ENCODE results near the gene IGFBP7. TPM values are rescaled to one million over a fixed set of nuclear protein-coding genes. Genes with fewer than 3 reads are reported as not detected.
A peak's percentile ranks its signal among the peaks of the same experiment; 100 is the strongest.

The IGFBP7 gene
- total and polyA plus RNA-seq, 4 donors: 2,521 to 5,050 (median 2,800) TPM

- Histone ChIP-seq H3K4me1 (ENCODE audit: control insufficient read depth in 1 of 2, insufficient read depth in 2 of 2, low read length in 2 of 2) (peaks cover 9 to 12% of the 10 kb centered on the region in 2 donors), H3K9me3 (ENCODE audit: control insufficient read depth, low read length) (no peaks in the 10 kb centered on the region), H3K27ac (ENCODE audit: low read depth in 1 of 2, low read length in 2 of 2) (peak overlapping the region; percentile 76), H3K36me3 (ENCODE audit: control insufficient read depth in 1 of 2, insufficient read depth in 2 of 2, low read length in 1 of 2) (peaks cover 0 to 4% of the 10 kb centered on the region in 2 donors), H3K4me3 (ENCODE audit: low read length in 2 of 2) (peak overlapping the region in 1 of 2 donors; percentile 11), H3K27me3 (ENCODE audit: control insufficient read depth in 1 of 2, insufficient read depth in 2 of 2, low read length in 1 of 2) (no peaks in the 10 kb centered on the region)
- no peak for DNase-seq
- ATAC-seq (ENCODE audit: low FRiP score): no peak
- intact Hi-C loops (cut with DNase I): loop anchor here in 1 of 2 donors (5.0 kb wide), 1 partner anchor 38 kb away; no protein-coding TSS in a partner anchor
- 52 to 53% methylated on average over 4 of the region's 4 CpGs for WGBS, 2 donors
These were observed 5.3 kb downstream of the IGFBP7 start for GRCh38 chr4:57104706-57105560.

GRCh38 chr4:57103051-57103450, 7.1 kb downstream of the IGFBP7 start:
- no peaks in the 10 kb centered on the region for H3K27me3 ChIP-seq (ENCODE audit: control insufficient read depth in 1 of 2, insufficient read depth in 2 of 2, low read length in 1 of 2)
- peak; percentile 30 for ATAC-seq (ENCODE audit: low FRiP score)
- peaks cover 0 to 4% of the 10 kb centered on the region in 2 donors for H3K36me3 ChIP-seq (ENCODE audit: control insufficient read depth in 1 of 2, insufficient read depth in 2 of 2, low read length in 1 of 2)
- no peaks in the 10 kb centered on the region for H3K9me3 ChIP-seq (ENCODE audit: control insufficient read depth, low read length)
- no peak for DNase-seq
- no peak overlapping the region for H3K4me3 ChIP-seq (ENCODE audit: low read length in 2 of 2)
- H3K27ac ChIP-seq (ENCODE audit: low read depth in 1 of 2, low read length in 2 of 2): peak overlapping the region; percentile 73 to 98
- 9 to 17% methylated on average over 4 of the region's 4 CpGs for WGBS, 2 donors
- intact Hi-C loops (cut with DNase I): no loop called here
- H3K4me1 ChIP-seq (ENCODE audit: control insufficient read depth in 1 of 2, insufficient read depth in 2 of 2, low read length in 2 of 2): peaks cover 12 to 14% of the 10 kb centered on the region in 2 donors

- ATAC-seq (ENCODE audit: low FRiP score): peak; percentile 81
- intact Hi-C loops (cut with DNase I): no loop called here
- H3K4me3 ChIP-seq (ENCODE audit: low read length in 2 of 2): no peak overlapping the region
These were observed 8.0 kb downstream of the IGFBP7 start for GRCh38 chr4:57102050-57102624.

GRCh38 chr4:57100979-57101651, 9.1 kb downstream of the IGFBP7 start:
- ATAC-seq (ENCODE audit: low FRiP score): no peak
- peaks cover 0 to 4% of the 10 kb centered on the region in 2 donors for H3K36me3 ChIP-seq (ENCODE audit: control insufficient read depth in 1 of 2, insufficient read depth in 2 of 2, low read length in 1 of 2)
- H3K27me3 ChIP-seq (ENCODE audit: control insufficient read depth in 1 of 2, insufficient read depth in 2 of 2, low read length in 1 of 2): no peaks in the 10 kb centered on the region
- H3K4me1 ChIP-seq (ENCODE audit: control insufficient read depth in 1 of 2, insufficient read depth in 2 of 2, low read length in 2 of 2): peaks cover 17 to 25% of the 10 kb centered on the region in 2 donors
- no peak for DNase-seq
- no peaks in the 10 kb centered on the region for H3K9me3 ChIP-seq (ENCODE audit: control insufficient read depth, low read length)
- intact Hi-C loops (cut with DNase I): no loop called here
- peak overlapping the region; percentile 32 to 98 for H3K27ac ChIP-seq (ENCODE audit: low read depth in 1 of 2, low read length in 2 of 2)
- H3K4me3 ChIP-seq (ENCODE audit: low read length in 2 of 2): no peak overlapping the region
- WGBS, 2 donors: 31 to 43% methylated on average over 4 of the region's 4 CpGs

More at GRCh38 chr4:57102050-57102624, 8.0 kb downstream of the IGFBP7 start:
- peak in 1 of 2 donors; percentile 71 for DNase-seq
- H3K27me3 ChIP-seq (ENCODE audit: control insufficient read depth in 1 of 2, insufficient read depth in 2 of 2, low read length in 1 of 2): no peaks in the 10 kb centered on the region
- peaks cover 0 to 4% of the 10 kb centered on the region in 2 donors for H3K36me3 ChIP-seq (ENCODE audit: control insufficient read depth in 1 of 2, insufficient read depth in 2 of 2, low read length in 1 of 2)
- peak overlapping the region; percentile 74 to 98 for H3K27ac ChIP-seq (ENCODE audit: low read depth in 1 of 2, low read length in 2 of 2)
- WGBS, 2 donors: 4 to 5% methylated on average over 4 of the region's 4 CpGs
- H3K9me3 ChIP-seq (ENCODE audit: control insufficient read depth, low read length): no peaks in the 10 kb centered on the region
- H3K4me1 ChIP-seq (ENCODE audit: control insufficient read depth in 1 of 2, insufficient read depth in 2 of 2, low read length in 2 of 2): peaks cover 14 to 17% of the 10 kb centered on the region in 2 donors

GRCh38 chr4:57099363-57099762, 10.8 kb downstream of the IGFBP7 start:
- 11 to 15% methylated on average over 2 of the region's 2 CpGs for WGBS, 2 donors
- Histone ChIP-seq H3K27ac (ENCODE audit: low read depth in 1 of 2, low read length in 2 of 2) (peak overlapping the region in 1 of 2 donors; percentile 86), H3K36me3 (ENCODE audit: control insufficient read depth in 1 of 2, insufficient read depth in 2 of 2, low read length in 1 of 2) (peaks cover 0 to 4% of the 10 kb centered on the region in 2 donors), H3K27me3 (ENCODE audit: control insufficient read depth in 1 of 2, insufficient read depth in 2 of 2, low read length in 1 of 2) (no peaks in the 10 kb centered on the region), H3K9me3 (ENCODE audit: control insufficient read depth, low read length) (no peaks in the 10 kb centered on the region), H3K4me1 (ENCODE audit: control insufficient read depth in 1 of 2, insufficient read depth in 2 of 2, low read length in 2 of 2) (peaks cover 14 to 32% of the 10 kb centered on the region in 2 donors), H3K4me3 (ENCODE audit: low read length in 2 of 2) (no peak overlapping the region)
- intact Hi-C loops (cut with DNase I): loop anchor here in 1 of 2 donors (5.0 kb wide), 1 partner anchor 57 kb away; no protein-coding TSS in a partner anchor
- ATAC-seq (ENCODE audit: low FRiP score): no peak
- no peak for DNase-seq

GRCh38 chr4:57098941-57099340, 11.2 kb downstream of the IGFBP7 start:
- peak overlapping the region in 1 of 2 donors; percentile 73 for H3K27ac ChIP-seq (ENCODE audit: low read depth in 1 of 2, low read length in 2 of 2)
- intact Hi-C loops (cut with DNase I): loop anchor here in 1 of 2 donors (5.0 kb wide), 1 partner anchor 57 kb away; no protein-coding TSS in a partner anchor
- ATAC-seq (ENCODE audit: low FRiP score): no peak

GRCh38 chr4:57098415-57098814, 11.8 kb downstream of the IGFBP7 start:
- Histone ChIP-seq H3K4me3 (ENCODE audit: low read length in 2 of 2) (no peak overlapping the region), H3K27ac (ENCODE audit: low read depth in 1 of 2, low read length in 2 of 2) (peak overlapping the region; percentile 73 to 97), H3K4me1 (ENCODE audit: control insufficient read depth in 1 of 2, insufficient read depth in 2 of 2, low read length in 2 of 2) (peaks cover 15 to 28% of the 10 kb centered on the region in 2 donors), H3K36me3 (ENCODE audit: control insufficient read depth in 1 of 2, insufficient read depth in 2 of 2, low read length in 1 of 2) (peaks cover 0 to 4% of the 10 kb centered on the region in 2 donors), H3K27me3 (ENCODE audit: control insufficient read depth in 1 of 2, insufficient read depth in 2 of 2, low read length in 1 of 2) (no peaks in the 10 kb centered on the region), H3K9me3 (ENCODE audit: control insufficient read depth, low read length) (no peaks in the 10 kb centered on the region)
- ATAC-seq (ENCODE audit: low FRiP score) (no peak), DNase-seq (no peak)
- 7 to 8% methylated on average over 5 of the region's 5 CpGs for WGBS, 2 donors
- intact Hi-C loops (cut with DNase I): loop anchor here in 1 of 2 donors (5.0 kb wide), 1 partner anchor 56 kb away; no protein-coding TSS in a partner anchor

More at GRCh38 chr4:57098941-57099340, 11.2 kb downstream of the IGFBP7 start:
- no peaks in the 10 kb centered on the region for H3K27me3 ChIP-seq (ENCODE audit: control insufficient read depth in 1 of 2, insufficient read depth in 2 of 2, low read length in 1 of 2)
- no peak overlapping the region for H3K4me3 ChIP-seq (ENCODE audit: low read length in 2 of 2)
- no peak for DNase-seq
- H3K36me3 ChIP-seq (ENCODE audit: control insufficient read depth in 1 of 2, insufficient read depth in 2 of 2, low read length in 1 of 2): peaks cover 0 to 4% of the 10 kb centered on the region in 2 donors
- peaks cover 15 to 28% of the 10 kb centered on the region in 2 donors for H3K4me1 ChIP-seq (ENCODE audit: control insufficient read depth in 1 of 2, insufficient read depth in 2 of 2, low read length in 2 of 2)
- no peaks in the 10 kb centered on the region for H3K9me3 ChIP-seq (ENCODE audit: control insufficient read depth, low read length)

GRCh38 chr4:57097711-57098110, 12.5 kb downstream of the IGFBP7 start:
- Histone ChIP-seq H3K27ac (ENCODE audit: low read depth in 1 of 2, low read length in 2 of 2) (peak overlapping the region; percentile 73 to 97), H3K9me3 (ENCODE audit: control insufficient read depth, low read length) (no peaks in the 10 kb centered on the region), H3K27me3 (ENCODE audit: control insufficient read depth in 1 of 2, insufficient read depth in 2 of 2, low read length in 1 of 2) (no peaks in the 10 kb centered on the region), H3K4me1 (ENCODE audit: control insufficient read depth in 1 of 2, insufficient read depth in 2 of 2, low read length in 2 of 2) (peaks cover 15 to 21% of the 10 kb centered on the region in 2 donors), H3K4me3 (ENCODE audit: low read length in 2 of 2) (no peak overlapping the region), H3K36me3 (ENCODE audit: control insufficient read depth in 1 of 2, insufficient read depth in 2 of 2, low read length in 1 of 2) (peaks cover 0 to 4% of the 10 kb centered on the region in 2 donors)
- WGBS, 2 donors: 36 to 44% methylated on average over 2 of the region's 2 CpGs
- ATAC-seq (ENCODE audit: low FRiP score): no peak
- DNase-seq: no peak
- intact Hi-C loops (cut with DNase I): loop anchor here in 1 of 2 donors (5.0 kb wide), 1 partner anchor 55 kb away; no protein-coding TSS in a partner anchor

All from aorta (tissue), 5 donors.